HG03045 (cell line): ENCODE measurements around the gene RCVRN.

Experiments
- ATAC-seq: cut with Tn5 transposase; IDR thresholded peaks from one replicate; pipeline ENCODE4 v1.9.1; 2021; ENCODE audit warnings: mild to moderate bottlenecking, moderate library complexity; ENCODE audit not compliant: unreplicated experiment

The RCVRN gene

GRCh38 chr17:9859781-9860180 lies 45.3 kb downstream of the RCVRN start:
- ATAC-seq, result no peak

GRCh38 chr17:9855036-9855435 lies 50.0 kb downstream of the RCVRN start:
- ATAC-seq, result no peak

GRCh38 chr17:9854255-9854654 lies 50.8 kb downstream of the RCVRN start:
- ATAC-seq, result no peak

- no peak for ATAC-seq
Observed at GRCh38 chr17:9850151-9850550, 54.9 kb downstream of the RCVRN start.
